ENCODE results near the gene MIOS. TPM values are rescaled to one million over a fixed set of nuclear protein-coding genes. Genes with fewer than 3 reads are reported as not detected.

Gene MIOS
- total RNA-seq, 1 donor from 2014 or later, result 33.7 TPM

- Mint-ChIP-seq H3K27ac (no peak overlapping the region), H3K36me3 (peaks cover 28% of the 10 kb centered on the region), H3K27me3 (ENCODE audit: low read depth) (no peaks in the 10 kb centered on the region), H3K4me3 (peak overlapping the region; percentile 72), H3K4me1 (peaks cover 20% of the 10 kb centered on the region), H3K9me3 (peaks cover 5% of the 10 kb centered on the region)
- DNase-seq (ENCODE audit: low spot score in 2 of 2, unreplicated experiment in 2 of 2), result no peak
- TF ChIP-seq CTCF (IDR thresholded peaks at IDR 0.05; ENCODE audit: unreplicated experiment), result no peak
Observed at GRCh38 chr7:7568553-7568952, 1.9 kb downstream of the MIOS start.

- no peak for TF ChIP-seq CTCF (IDR thresholded peaks at IDR 0.05; ENCODE audit: unreplicated experiment)
- Mint-ChIP-seq H3K4me1 (peaks cover 19% of the 10 kb centered on the region), H3K27ac (no peak overlapping the region), H3K36me3 (peaks cover 32% of the 10 kb centered on the region), H3K9me3 (peaks cover 5% of the 10 kb centered on the region), H3K27me3 (ENCODE audit: low read depth) (no peaks in the 10 kb centered on the region), H3K4me3 (no peak overlapping the region)
- DNase-seq (ENCODE audit: low spot score in 2 of 2, unreplicated experiment in 2 of 2), result no peak
Observed at GRCh38 chr7:7569081-7569527, 2.4 kb downstream of the MIOS start.

- Mint-ChIP-seq H3K9me3 (peaks cover 5% of the 10 kb centered on the region), H3K27me3 (ENCODE audit: low read depth) (no peaks in the 10 kb centered on the region), H3K4me1 (peaks cover 19% of the 10 kb centered on the region), H3K4me3 (no peak overlapping the region), H3K27ac (no peak overlapping the region), H3K36me3 (peaks cover 34% of the 10 kb centered on the region)
- no peak for TF ChIP-seq CTCF (IDR thresholded peaks at IDR 0.05; ENCODE audit: unreplicated experiment)
- DNase-seq (ENCODE audit: low spot score in 2 of 2, unreplicated experiment in 2 of 2), result no peak
Observed at GRCh38 chr7:7569615-7570014, 2.9 kb downstream of the MIOS start.

GRCh38 chr7:7570584-7570983, 3.9 kb downstream of the MIOS start:
- no peak overlapping the region for H3K4me3 Mint-ChIP-seq
- no peak for TF ChIP-seq CTCF (IDR thresholded peaks at IDR 0.05; ENCODE audit: unreplicated experiment)
- H3K4me1 Mint-ChIP-seq, result peaks cover 19% of the 10 kb centered on the region
- H3K27me3 Mint-ChIP-seq (ENCODE audit: low read depth), result no peaks in the 10 kb centered on the region
- H3K36me3 Mint-ChIP-seq, result peaks cover 34% of the 10 kb centered on the region
- H3K9me3 Mint-ChIP-seq, result peaks cover 5% of the 10 kb centered on the region
- DNase-seq (ENCODE audit: low spot score in 2 of 2, unreplicated experiment in 2 of 2), result no peak
- no peak overlapping the region for H3K27ac Mint-ChIP-seq

- no peak for DNase-seq (ENCODE audit: low spot score in 2 of 2, unreplicated experiment in 2 of 2)
- Mint-ChIP-seq H3K27me3 (ENCODE audit: low read depth) (no peaks in the 10 kb centered on the region), H3K27ac (no peak overlapping the region), H3K4me1 (peaks cover 6% of the 10 kb centered on the region), H3K4me3 (no peak overlapping the region), H3K36me3 (peaks cover 34% of the 10 kb centered on the region), H3K9me3 (peaks cover 5% of the 10 kb centered on the region)
- no peak for TF ChIP-seq CTCF (IDR thresholded peaks at IDR 0.05; ENCODE audit: unreplicated experiment)
Observed at GRCh38 chr7:7573701-7574100, 7.0 kb downstream of the MIOS start.

- Mint-ChIP-seq H3K27ac (no peak overlapping the region), H3K9me3 (no peaks in the 10 kb centered on the region), H3K36me3 (peaks cover 19% of the 10 kb centered on the region), H3K4me1 (no peaks in the 10 kb centered on the region), H3K4me3 (no peak overlapping the region), H3K27me3 (ENCODE audit: low read depth) (no peaks in the 10 kb centered on the region)
- no peak for TF ChIP-seq CTCF (IDR thresholded peaks at IDR 0.05; ENCODE audit: unreplicated experiment)
- no peak for DNase-seq (ENCODE audit: low spot score in 2 of 2, unreplicated experiment in 2 of 2)
Observed at GRCh38 chr7:7576344-7576743, 9.7 kb downstream of the MIOS start.

Measured in mesothelial cell of epicardium (in vitro differentiated cells).